G401 (cell line): ENCODE measurements around the gene UBXN6. TPM values are rescaled to one million over a fixed set of nuclear protein-coding genes. Genes with fewer than 3 reads are reported as not detected.

Experiments
- DNase-seq: peaks from one replicate; pipeline ENCODE4 v3.0.0-alpha.2; 2015; ENCODE audit warnings: low spot score
- in situ Hi-C: cut with HindIII; loops from 2 replicates; pipeline ENCODE4 v1.10.0; 2016; ENCODE audit warnings: low sequenced_read_pairs, mixed read lengths
- total RNA-seq: library from RNA; depleted of rRNA; stranded (reverse); fragments of >200 nt; shearing (Covaris generic); gene quantifications from 2 replicates; pipeline ENCODE4 v1.2.3, GENCODE V29; 2014; rRNA removed

Gene UBXN6
- 59.6 and 72.8 TPM in 2 replicates for total RNA-seq

- in situ Hi-C loops: no loop called here
- DNase-seq: peak; percentile 100
Measured at GRCh38 chr19:4457654-4458395, at the start of gene UBXN6. Gene UBXN6, minus strand, starts transcription at chr19:4457794. Its CDS starts 97 bp downstream, at chr19:4457697.

- in situ Hi-C loops: no loop called here
- no peak for DNase-seq
Measured at GRCh38 chr19:4507150-4507452, 49.5 kb upstream of the UBXN6 start.

- no peak for DNase-seq
- in situ Hi-C loops: no loop called here
Measured at GRCh38 chr19:4506449-4507149, 49.0 kb upstream of the UBXN6 start.

GRCh38 chr19:4505570-4506448 is 48.2 kb upstream of the UBXN6 start:
- DNase-seq: no peak
- in situ Hi-C loops: no loop called here

- no peak for DNase-seq
- in situ Hi-C loops: no loop called here
Measured at GRCh38 chr19:4504891-4505569, 47.4 kb upstream of the UBXN6 start.

- in situ Hi-C loops: no loop called here
- DNase-seq: no peak
Measured at GRCh38 chr19:4504297-4504701, 46.7 kb upstream of the UBXN6 start.

GRCh38 chr19:4503825-4504170 is 46.2 kb upstream of the UBXN6 start:
- in situ Hi-C loops: no loop called here
- no peak for DNase-seq

- DNase-seq: no peak
- in situ Hi-C loops: no loop called here
Measured at GRCh38 chr19:4503132-4503824, 45.7 kb upstream of the UBXN6 start.

GRCh38 chr19:4502282-4503131 is 44.9 kb upstream of the UBXN6 start:
- no peak for DNase-seq
- in situ Hi-C loops: no loop called here

GRCh38 chr19:4501691-4502090 is 44.1 kb upstream of the UBXN6 start:
- DNase-seq: no peak

GRCh38 chr19:4500841-4501591 is 43.4 kb upstream of the UBXN6 start:
- no peak for DNase-seq
- in situ Hi-C loops: no loop called here

More at GRCh38 chr19:4501691-4502090, 44.1 kb upstream of the UBXN6 start:
- in situ Hi-C loops: no loop called here

GRCh38 chr19:4499855-4500254 is 42.3 kb upstream of the UBXN6 start:
- no peak for DNase-seq

GRCh38 chr19:4499318-4499717 is 41.7 kb upstream of the UBXN6 start:
- DNase-seq: no peak
- in situ Hi-C loops: no loop called here

More at GRCh38 chr19:4499855-4500254, 42.3 kb upstream of the UBXN6 start:
- in situ Hi-C loops: no loop called here

GRCh38 chr19:4498694-4499093 is 41.1 kb upstream of the UBXN6 start:
- in situ Hi-C loops: no loop called here
- no peak for DNase-seq

- in situ Hi-C loops: no loop called here
Measured at GRCh38 chr19:4497770-4498389, 40.3 kb upstream of the UBXN6 start.

GRCh38 chr19:4496304-4496703 is 38.7 kb upstream of the UBXN6 start:
- no peak for DNase-seq
- in situ Hi-C loops: no loop called here

More at GRCh38 chr19:4497770-4498389, 40.3 kb upstream of the UBXN6 start:
- no peak for DNase-seq

- DNase-seq: no peak
- in situ Hi-C loops: no loop called here
Measured at GRCh38 chr19:4495471-4495870, 37.9 kb upstream of the UBXN6 start.
